Liver (tissue), 9 donors: ENCODE results near the gene C4B. TPM values are rescaled to one million over a fixed set of nuclear protein-coding genes. Genes with fewer than 3 reads are reported as not detected.

Experiments used
- DNase-seq: peaks from one replicate; pipeline ENCODE4 v3.0.0-alpha.2; 2017; ENCODE audit warnings: low spot score
- H3K27ac ChIP-seq, 2 donors: one replicate each; pipeline ENCODE4 v1.7.0; 2013; ENCODE audit warnings: inconsistent platforms in 2 of 2, low read length in 2 of 2, control low read depth in 1 of 2, low read depth in 1 of 2, mild to moderate bottlenecking in 1 of 2
- H3K27me3 ChIP-seq, 4 donors: one replicate each; pipeline versions ENCODE4 v1.6.1 to v1.7.0; 2013; ENCODE audit warnings: low read length in 3 of 4, inconsistent platforms in 1 of 4, mild to moderate bottlenecking in 1 of 4, moderate library complexity in 1 of 4; ENCODE audit not compliant: control insufficient read depth in 4 of 4, insufficient read depth in 4 of 4
- H3K36me3 ChIP-seq, 4 donors: one replicate each; pipeline versions ENCODE4 v1.6.1 to v1.7.0; 2013; ENCODE audit warnings: low read length in 3 of 4, mild to moderate bottlenecking in 3 of 4, low read depth in 1 of 4, moderate library complexity in 1 of 4; ENCODE audit not compliant: control insufficient read depth in 4 of 4, insufficient read depth in 3 of 4
- H3K4me1 ChIP-seq, 4 donors: one replicate each; pipeline versions ENCODE4 v1.6.1 to v1.7.0; 2013; ENCODE audit warnings: low read length in 3 of 4, mild to moderate bottlenecking in 3 of 4, moderate library complexity in 1 of 4; ENCODE audit not compliant: control insufficient read depth in 4 of 4, insufficient read depth in 4 of 4
- H3K4me3 ChIP-seq, 3 donors: one replicate each; pipeline versions ENCODE4 v1.6.1 to v1.7.0; 2013; ENCODE audit warnings: low read length in 3 of 3, control low read depth in 1 of 3, low read depth in 1 of 3, mild to moderate bottlenecking in 1 of 3
- H3K9ac ChIP-seq, 2 donors: one replicate each; pipeline ENCODE4 v1.7.0; 2013; ENCODE audit warnings: low read length in 2 of 2, mild to moderate bottlenecking in 2 of 2, moderate library complexity in 2 of 2, control low read depth in 1 of 2, low read depth in 1 of 2
- H3K9me3 ChIP-seq, 4 donors: one replicate each; pipeline versions ENCODE4 v1.6.1 to v1.7.0; 2013; ENCODE audit warnings: low read length in 3 of 4; ENCODE audit not compliant: control insufficient read depth in 4 of 4
- CTCF ChIP-seq: fragments of 150-350 bp; IDR thresholded peaks from 2 replicates; pipeline ENCODE4 v1.5.1; 2017; ENCODE audit warnings: improper control_type of control experiment, low read depth, low read length; ENCODE audit not compliant: missing input control
- EGR1 ChIP-seq, 2 donors: IDR thresholded peaks; 2 replicates each; pipeline ENCODE4 v1.6.1; 2016 to 2018; ENCODE audit warnings: antibody characterized with exemption in 2 of 2, low read depth in 2 of 2
- FOXA2 ChIP-seq: IDR thresholded peaks from 2 replicates; pipeline ENCODE4 v1.6.1; 2016; ENCODE audit warnings: antibody characterized with exemption
- GABPA ChIP-seq, 2 donors: IDR thresholded peaks in 1 of 2; conservative IDR thresholded peaks in 1 of 2; 2 replicates each; pipeline ENCODE4 v1.6.1; 2016; ENCODE audit warnings: antibody characterized with exemption in 2 of 2, mild to moderate bottlenecking in 1 of 2, moderate library complexity in 1 of 2
- HNF4A ChIP-seq, 2 donors: conservative IDR thresholded peaks; 2 replicates each; pipeline ENCODE4 v1.6.1; 2016; ENCODE audit warnings: antibody characterized with exemption in 2 of 2, mild to moderate bottlenecking in 2 of 2
- HNF4G ChIP-seq: IDR thresholded peaks from 2 replicates; pipeline ENCODE4 v1.6.1; 2016; ENCODE audit warnings: antibody characterized with exemption
- NR2F2 ChIP-seq: IDR thresholded peaks from 2 replicates; pipeline ENCODE4 v1.6.1; 2016; ENCODE audit warnings: antibody characterized with exemption
- RAD21 ChIP-seq, 2 donors: IDR thresholded peaks; 2 replicates each; pipeline ENCODE4 v1.6.1; 2016; ENCODE audit warnings: antibody characterized with exemption in 2 of 2, mild to moderate bottlenecking in 2 of 2
- RXRA ChIP-seq, 2 donors: IDR thresholded peaks; 2 replicates each; pipeline ENCODE4 v1.6.1; 2017 to 2018; ENCODE audit warnings: antibody characterized with exemption in 2 of 2, mild to moderate bottlenecking in 1 of 2
- SP1 ChIP-seq: IDR thresholded peaks from 2 replicates; pipeline ENCODE4 v1.6.1; 2018; ENCODE audit warnings: antibody characterized with exemption, mild to moderate bottlenecking
- TAF1 ChIP-seq: conservative IDR thresholded peaks from 2 replicates; pipeline ENCODE4 v1.6.1; 2016; ENCODE audit warnings: antibody characterized with exemption, mild to moderate bottlenecking
- YY1 ChIP-seq: IDR thresholded peaks from 2 replicates; pipeline ENCODE4 v1.6.1; 2016; ENCODE audit warnings: antibody characterized with exemption, mild to moderate bottlenecking
- ZBTB33 ChIP-seq: IDR thresholded peaks from 2 replicates; pipeline ENCODE4 v1.6.1; 2016; ENCODE audit warnings: antibody characterized with exemption
- WGBS: extraction: QIAGEN DNeasy Blood & Tissue Kit; methylation state at CpG from one replicate; pipeline ENCODE4 v1.1.7; 2013; 5-methylcytosine and 5-hydroxymethylcytosine counted together
- polyA plus RNA-seq, 2 donors: library from polyadenylated mRNA; stranded (reverse) in 1 of 2; unstranded in 1 of 2; fragments of 200-250 nt in 1 of 2; fragments of >200 nt in 1 of 2; fragmentation: Nextera tagmentation in 1 of 2; extraction: Ambion mirVana in 1 of 2; gene quantifications; one replicate each; pipeline versions ENCODE4 v1.2.1 to v1.2.3, GENCODE V29; 2013 to 2015
- total RNA-seq, 2 donors: library from RNA; depleted of rRNA; stranded (reverse); fragments of >200 nt; gene quantifications; one replicate each; pipeline ENCODE4 v1.2.3, GENCODE V29; 2014
- TF ChIP-seq, protein P1 (sequence below): IDR thresholded peaks from 2 replicates; pipeline ENCODE4 v1.6.1; 2016; ENCODE audit warnings: antibody characterized with exemption
- TF ChIP-seq, protein P2 (sequence below): IDR thresholded peaks from 2 replicates; pipeline ENCODE4 v1.6.1; 2016; ENCODE audit warnings: antibody characterized with exemption
- donor health status: healthy.
- donor health status: healthy.
- donor health status: healthy.
- donor health status: healthy.
- donor health status: healthy.

The C4B gene
- total and polyA plus RNA-seq, 4 donors = 666 to 3,560 (median 1,406) TPM

- Histone ChIP-seq H3K27me3 (no peaks in the 10 kb centered on the region), H3K9ac (no peak overlapping the region), H3K9me3 (no peaks in the 10 kb centered on the region), H3K27ac (no peak overlapping the region), H3K4me1 (peaks cover 5 to 47% (median 31%) of the 10 kb centered on the region in 4 donors), H3K36me3 (peaks cover 18 to 58% (median 38%) of the 10 kb centered on the region in 4 donors), H3K4me3 (no peak overlapping the region)
- TF ChIP-seq, protein P1, sequence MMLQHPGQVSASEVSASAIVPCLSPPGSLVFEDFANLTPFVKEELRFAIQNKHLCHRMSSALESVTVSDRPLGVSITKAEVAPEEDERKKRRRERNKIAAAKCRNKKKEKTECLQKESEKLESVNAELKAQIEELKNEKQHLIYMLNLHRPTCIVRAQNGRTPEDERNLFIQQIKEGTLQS = no peak
- TF ChIP-seq NR2F2 (no peak), TAF1 (no peak), GABPA (IDR thresholded peaks at IDR 0.05 in 1 of 2, conservative IDR thresholded peaks at IDR 0.05 in 1 of 2) (no peak), RAD21 (IDR thresholded peaks at IDR 0.05) (no peak), RXRA (IDR thresholded peaks at IDR 0.05) (no peak), HNF4A (conservative IDR thresholded peaks at IDR 0.05) (no peak), ZBTB33 (no peak), FOXA2 (no peak), CTCF (no peak)
- TF ChIP-seq, protein P2, sequence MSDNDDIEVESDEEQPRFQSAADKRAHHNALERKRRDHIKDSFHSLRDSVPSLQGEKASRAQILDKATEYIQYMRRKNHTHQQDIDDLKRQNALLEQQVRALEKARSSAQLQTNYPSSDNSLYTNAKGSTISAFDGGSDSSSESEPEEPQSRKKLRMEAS = no peak
- DNase-seq = no peak
- 92% methylated on average over 3 of the region's 3 CpGs for WGBS
These were observed 46.7 kb upstream of the C4B start for GRCh38 chr6:31967926-31968320.

DNA sequence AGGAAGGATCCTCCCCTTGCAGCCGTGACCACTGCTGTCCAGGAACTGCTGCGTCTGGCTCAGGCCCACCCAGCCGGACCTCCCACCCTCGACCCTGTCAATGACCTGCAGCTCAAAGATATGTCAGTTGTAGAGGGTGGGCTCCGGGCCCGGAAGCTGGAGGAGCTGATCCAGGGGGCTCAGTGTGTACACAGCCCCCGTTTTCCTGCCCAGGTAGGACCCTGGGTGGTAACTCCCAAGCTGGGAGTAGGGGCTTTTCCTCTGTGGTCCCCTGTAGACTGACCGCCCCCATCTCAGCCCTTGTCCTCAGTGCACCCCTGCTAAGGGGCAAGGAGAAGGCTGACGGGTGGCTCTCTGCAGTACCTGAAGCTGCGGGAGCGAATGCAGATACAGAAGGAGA lies 46.3 kb upstream of the C4B start:
- TF ChIP-seq RXRA (IDR thresholded peaks at IDR 0.05) (no peak), GABPA (IDR thresholded peaks at IDR 0.05 in 1 of 2, conservative IDR thresholded peaks at IDR 0.05 in 1 of 2) (no peak), YY1 (no peak), EGR1 (IDR thresholded peaks at IDR 0.05; ENCODE audit: low read depth in 2 of 2) (no peak), SP1 (no peak), HNF4G (no peak), ZBTB33 (no peak)
- TF ChIP-seq, protein P2 = no peak
- no peak for DNase-seq
- no peak overlapping the region for H3K4me3 ChIP-seq
- H3K9me3 ChIP-seq = no peaks in the 10 kb centered on the region
- no peak overlapping the region for H3K27ac ChIP-seq
- WGBS = 89% methylated on average over 11 of the region's 11 CpGs
- peaks cover 18 to 55% (median 36%) of the 10 kb centered on the region in 4 donors for H3K36me3 ChIP-seq
- H3K9ac ChIP-seq = no peak overlapping the region
- H3K4me1 ChIP-seq = peaks cover 6 to 51% (median 35%) of the 10 kb centered on the region in 4 donors
- no peaks in the 10 kb centered on the region for H3K27me3 ChIP-seq
